GM10248 (cell line): ENCODE measurements around the gene TNNI3K.

Source experiments
- CTCF ChIA-PET: fragments of 300-600 bp; sonication (Branson Sonifier 250); formaldehyde crosslinking; extraction: SDS; loops from one replicate; lab custom pipeline; 2021; ENCODE audit warnings: antibody characterized with exemption; lab: Yijun Ruan, JAX
- POLR2A ChIA-PET: fragments of 350-650 bp; sonication (Branson Sonifier 250); formaldehyde crosslinking; extraction: SDS; loops from one replicate; lab custom pipeline; 2020; ENCODE audit warnings: antibody characterized with exemption; lab: Yijun Ruan, JAX
- DNase-seq: peaks from one replicate; pipeline ENCODE4 v3.0.0; 2012; ENCODE audit errors: extremely low spot score
- CTCF ChIP-seq: IDR thresholded peaks from 2 replicates; pipeline ENCODE4 v1.5.1; 2012; ENCODE audit warnings: mild to moderate bottlenecking, low read depth; ENCODE audit errors: extremely low read depth, missing control alignments, control extremely low read depth

The TNNI3K gene

DNA sequence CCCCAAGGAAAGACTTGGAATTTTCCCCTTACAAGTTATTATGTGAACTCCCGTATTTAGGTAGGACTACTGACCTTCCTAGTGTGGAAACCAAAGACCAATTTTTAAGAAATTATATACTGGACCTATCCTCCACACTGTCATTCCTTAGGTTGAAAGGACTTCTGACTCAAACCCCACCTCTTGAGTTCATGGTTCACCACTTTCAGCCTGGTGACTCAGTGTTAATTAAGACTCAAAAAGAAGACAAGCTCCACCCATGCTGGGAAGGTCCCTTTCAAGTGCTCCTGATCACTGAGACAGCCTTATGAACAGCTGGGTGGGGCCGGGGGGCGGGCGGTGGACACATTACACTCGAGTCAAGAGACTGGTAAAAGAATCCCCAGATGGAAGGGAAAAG is 164.1 kb downstream of the TNNI3K start:
- POLR2A ChIA-PET = no interaction called here
- TF ChIP-seq CTCF = no peak
- DNase-seq = peak; percentile 11
- CTCF ChIA-PET = interaction anchor here (0.7 kb wide), 1 partner anchor 290 kb away, joined by 3 read pairs; no protein-coding TSS in a partner anchor

DNA sequence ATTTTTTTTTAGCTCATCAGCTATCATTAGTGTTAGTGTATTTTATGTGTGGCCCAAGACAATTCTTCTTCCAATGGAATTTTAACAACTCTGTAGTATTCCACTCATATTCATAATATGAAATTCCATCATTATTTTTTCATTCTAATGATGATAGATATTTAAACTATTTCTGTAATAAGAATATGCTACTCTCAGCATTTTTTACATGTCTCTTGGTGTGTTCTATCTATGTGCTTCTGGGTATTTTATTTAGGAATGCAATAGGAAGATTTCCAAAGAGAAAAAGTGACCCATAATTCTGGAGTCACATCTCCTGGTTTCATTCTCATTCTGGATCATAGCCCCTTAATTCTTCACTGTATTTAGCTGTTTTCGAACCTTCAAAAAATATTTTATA is 167.7 kb downstream of the TNNI3K start:
- CTCF ChIA-PET = interaction anchor here (1.6 kb wide), 1 partner anchor 15 kb away, joined by 3 read pairs; no protein-coding TSS in a partner anchor
- no peak for TF ChIP-seq CTCF
- DNase-seq = no peak
- POLR2A ChIA-PET = no interaction called here

- TF ChIP-seq CTCF = no peak
- CTCF ChIA-PET = interaction anchor here (0.8 to 1.6 kb wide), 2 partner anchors 9 to 16 kb away, joined by 3 read pairs; no protein-coding TSS in a partner anchor
Measured at GRCh38 chr1:74403606-74404005, 168.4 kb downstream of the TNNI3K start.

DNA sequence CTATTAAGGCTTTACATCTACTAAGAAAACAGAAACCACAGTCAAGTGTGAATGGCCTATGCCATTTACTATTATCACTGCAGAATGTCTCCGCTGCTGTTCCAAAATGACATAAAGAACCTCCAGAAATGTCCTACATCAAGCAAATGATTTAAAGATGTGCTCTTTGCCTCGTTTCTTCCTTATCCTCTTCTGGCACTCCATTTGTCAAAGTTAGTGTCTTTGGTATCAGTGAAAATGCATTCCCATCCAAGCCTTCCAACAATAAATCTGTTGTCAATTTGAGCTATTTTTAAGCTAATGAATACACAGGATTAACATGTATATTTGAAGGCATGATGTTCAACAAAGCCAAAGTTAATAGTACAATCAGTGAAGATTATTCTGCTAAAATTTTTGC is 171.6 kb downstream of the TNNI3K start:
- no peak for TF ChIP-seq CTCF
- no peak for DNase-seq
- POLR2A ChIA-PET = no interaction called here
- CTCF ChIA-PET = no interaction called here

More at GRCh38 chr1:74403606-74404005, 168.4 kb downstream of the TNNI3K start:
- POLR2A ChIA-PET = no interaction called here
- no peak for DNase-seq

DNA sequence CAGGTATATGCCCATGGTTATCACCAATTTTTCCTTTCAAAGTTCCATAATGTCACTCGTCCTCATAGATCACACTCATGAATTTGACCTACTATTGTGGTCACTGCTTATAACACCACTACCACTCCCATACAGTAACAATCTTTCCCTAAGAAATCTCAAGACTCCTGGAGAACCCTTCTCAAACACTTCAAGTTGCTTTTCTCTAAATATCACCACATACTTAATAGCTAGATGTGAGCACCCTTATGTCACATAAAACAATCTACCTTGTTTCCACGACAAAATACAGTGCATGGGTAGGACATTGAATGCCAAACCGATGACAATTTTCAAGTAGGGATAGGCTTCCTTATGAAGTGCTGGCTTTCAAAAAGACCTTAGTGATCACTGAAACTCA is 172.7 kb downstream of the TNNI3K start:
- CTCF ChIA-PET = no interaction called here

DNA sequence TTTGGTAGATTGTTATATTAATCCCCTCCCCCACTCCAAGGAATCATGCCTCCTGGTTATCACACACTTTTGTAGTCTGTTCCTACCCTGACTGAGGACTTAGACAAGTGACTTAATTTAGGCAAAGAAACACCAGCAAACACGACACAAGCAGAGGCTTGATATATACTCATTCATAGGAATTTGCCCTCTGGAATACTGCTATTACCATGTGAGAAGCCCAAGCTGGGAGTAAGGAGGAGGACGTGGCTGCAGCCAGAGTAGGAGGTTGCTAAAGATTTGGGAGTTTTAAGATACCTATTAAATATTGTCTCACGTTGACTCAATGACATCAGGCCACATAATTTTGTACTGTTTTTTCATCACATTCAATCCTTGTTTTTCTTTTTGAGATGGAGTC is 177.1 kb downstream of the TNNI3K start:
- CTCF ChIA-PET = no interaction called here
- TF ChIP-seq CTCF = no peak
- POLR2A ChIA-PET = no interaction called here
- DNase-seq = no peak

More for the DNA sequence above, 172.7 kb downstream of the TNNI3K start:
- DNase-seq = no peak
- POLR2A ChIA-PET = no interaction called here
- no peak for TF ChIP-seq CTCF

DNA sequence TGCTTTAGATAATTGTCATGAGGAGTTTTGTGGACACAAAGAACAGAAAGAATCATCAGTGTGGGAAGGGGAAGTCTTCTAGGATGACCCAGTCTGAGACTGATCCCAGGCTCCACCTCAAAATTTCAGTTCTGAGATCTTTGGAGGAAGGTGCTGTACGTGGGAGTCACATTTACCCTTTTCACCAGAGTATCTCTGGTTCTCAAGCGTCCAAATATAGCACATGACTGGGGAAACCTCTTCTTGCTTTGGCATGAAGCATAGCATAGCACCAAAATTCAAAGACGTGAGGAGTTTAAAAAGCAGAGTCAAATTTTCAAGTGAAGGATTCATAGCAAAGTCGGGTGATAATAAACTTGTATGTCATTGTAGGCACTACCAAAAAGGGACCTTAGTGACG is 180.7 kb downstream of the TNNI3K start:
- TF ChIP-seq CTCF = no peak
- no peak for DNase-seq
- ChIA-PET POLR2A (no interaction called here), CTCF (no interaction called here)
